ENCODE data around the gene ACVR1C.

GRCh38 chr2:157657858-157658257 is 29.2 kb upstream of the ACVR1C start:
- no peak for TF ChIP-seq CTCF (IDR thresholded peaks at IDR 0.05)
- TF ChIP-seq POLR2A (IDR thresholded peaks at IDR 0.05) = no peak

Data from thyroid gland (tissue), 4 donors.